K562 (cell line): ENCODE data around the gene ADGRL3. TPM values are rescaled to one million over a fixed set of nuclear protein-coding genes. Genes with fewer than 3 reads are reported as not detected.

Experiments used
- ATAC-seq: fragments of 200-7000 bp; cut with Tn5 transposase; 3 replicates; pipeline ENCODE4 v1.9.1; 2020; ENCODE audit warnings: moderate library complexity
- BruUV-seq: library from RNA; stranded (reverse); fragments of 400-500 nt; replicated peaks from 2 replicates; lab custom pipeline; 2021; lab: Mats Ljungman, UMichigan
- CTCF ChIA-PET: fragments of 300-600 bp; formaldehyde crosslinking; extraction: SDS; loops from one replicate; lab custom pipeline; 2021; ENCODE audit warnings: low intra/inter-chr PET ratio; lab: Yijun Ruan, JAX
- POLR2A ChIA-PET: fragments of 300-600, 350-650 bp; sonication (Branson Sonifier 250); formaldehyde crosslinking; extraction: SDS; loops from one replicate; lab custom pipeline; 2021; ENCODE audit warnings: antibody characterized with exemption, inconsistent platforms; lab: Yijun Ruan, JAX
- DNase-seq, 4 experiments: peaks; one replicate each; pipeline versions ENCODE4 v3.0.0 to v3.0.0-alpha.2; 2011 to 2018; ENCODE audit warnings: low spot score in 3 of 4, mixed read lengths in 3 of 4; ENCODE audit errors: extremely low read depth in 1 of 4
- FAIRE-seq: peaks from 2 replicates; lab custom pipeline; 2011; peaks lifted over from hg19 to GRCh38; lab: Jason Lieb, UNC
- H2AFZ ChIP-seq: 2 replicates; pipeline ENCODE4 v1.6.0; 2011; ENCODE audit warnings: low read depth, low read length, control low read depth, inconsistent platforms
- H3K27ac ChIP-seq: fragments of 200-600 bp; 3 replicates; pipeline ENCODE4 v1.8.0; 2011; ENCODE audit warnings: low read depth, mild to moderate bottlenecking, control low read depth, inconsistent platforms, low read length, moderate library complexity, mixed read lengths; ENCODE audit errors: extremely low read depth
- H3K27me3 ChIP-seq, 2 experiments: fragments of 300-600 bp in 1 of 2; 2 replicates in 1 of 2; 3 replicates in 1 of 2; pipeline versions ENCODE4 v1.6.0 to v1.8.0; 2011; ENCODE audit warnings: inconsistent platforms in 2 of 2, low read length in 2 of 2, mild to moderate bottlenecking in 1 of 2, mixed read lengths in 1 of 2, moderate library complexity in 1 of 2; ENCODE audit not compliant: control insufficient read depth in 2 of 2, insufficient read depth in 2 of 2
- H3K36me3 ChIP-seq: fragments of 300-600 bp; 3 replicates; pipeline ENCODE4 v1.8.0; 2011; ENCODE audit warnings: mild to moderate bottlenecking, low read length, inconsistent platforms; ENCODE audit not compliant: control insufficient read depth, insufficient read depth
- H3K4me1 ChIP-seq, 2 experiments: fragments of 200-600 bp in 1 of 2; replicated peaks in 1 of 2; 2 replicates in 1 of 2; 3 replicates in 1 of 2; pipeline versions ENCODE4 v1.5.1 to v1.8.0; 2011; ENCODE audit warnings: inconsistent platforms in 2 of 2, low read length in 2 of 2, mild to moderate bottlenecking in 1 of 2, mixed read lengths in 1 of 2, moderate library complexity in 1 of 2; ENCODE audit not compliant: control insufficient read depth in 2 of 2, insufficient read depth in 2 of 2
- H3K4me2 ChIP-seq: 2 replicates; pipeline ENCODE4 v1.6.1; 2011; ENCODE audit warnings: low read length, control low read depth, inconsistent platforms, mixed read lengths; ENCODE audit not compliant: insufficient read depth
- H3K4me3 ChIP-seq: fragments of 200-600 bp; sonication (generic), shearing (Covaris generic); 2 replicates; pipeline ENCODE4 v1.5.1; 2016; ENCODE audit warnings: control low read depth, inconsistent platforms
- H3K79me2 ChIP-seq: fragments of 200-600 bp; 3 replicates; pipeline ENCODE4 v1.8.0; 2011; ENCODE audit warnings: low read length, inconsistent platforms; ENCODE audit not compliant: control insufficient read depth, insufficient read depth
- H3K9ac ChIP-seq, 2 experiments: 2 replicates each; pipeline versions ENCODE4 v1.6.0 to v1.6.1; 2011; ENCODE audit warnings: low read depth in 2 of 2, low read length in 2 of 2, control low read depth in 1 of 2, inconsistent platforms in 1 of 2, mild to moderate bottlenecking in 1 of 2, mixed read lengths in 1 of 2; ENCODE audit not compliant: insufficient read depth in 1 of 2
- H3K9me1 ChIP-seq: one replicate; pipeline ENCODE4 v1.6.0; 2011; ENCODE audit warnings: inconsistent platforms, mild to moderate bottlenecking, low read length, moderate library complexity; ENCODE audit not compliant: control insufficient read depth, insufficient read depth
- H3K9me3 ChIP-seq: replicated peaks from 2 replicates; pipeline ENCODE4 v1.5.1; 2011; ENCODE audit warnings: low read depth, low read length, inconsistent platforms; ENCODE audit not compliant: control insufficient read depth, insufficient read depth
- H4K20me1 ChIP-seq: replicated peaks from 2 replicates; pipeline ENCODE4 v1.6.1; 2011; ENCODE audit warnings: low read length, inconsistent platforms, mixed read lengths; ENCODE audit not compliant: control insufficient read depth, insufficient read depth
- CBX2 ChIP-seq: fragments of 200-600 bp; sonication (generic); IDR thresholded peaks from one replicate; pipeline ENCODE4 v1.6.1; 2012; ENCODE audit warnings: mild to moderate bottlenecking, low read length, inconsistent platforms; ENCODE audit not compliant: insufficient read depth, poor library complexity, severe bottlenecking
- COPS2 ChIP-seq: fragments of 450-650 bp; conservative IDR thresholded peaks from 2 replicates; pipeline ENCODE4 v1.6.1; 2016; ENCODE audit warnings: mild to moderate bottlenecking, moderate library complexity
- NBN ChIP-seq: fragments of 450-650 bp; IDR thresholded peaks from 2 replicates; pipeline ENCODE4 v1.6.1; 2016; ENCODE audit warnings: low read depth, mild to moderate bottlenecking
- NELFE ChIP-seq: IDR thresholded peaks from 2 replicates; pipeline ENCODE4 v1.6.1; 2011; ENCODE audit warnings: mild to moderate bottlenecking; ENCODE audit not compliant: insufficient read depth, insufficient read length
- NFATC3 ChIP-seq: fragments of 450-650 bp; IDR thresholded peaks from 2 replicates; pipeline ENCODE4 v1.6.1; 2017; ENCODE audit warnings: mild to moderate bottlenecking
- NR3C1 ChIP-seq: sonication (generic); formaldehyde crosslinking; IDR thresholded peaks from 2 replicates; pipeline ENCODE4 v1.8.1; 2022; ENCODE audit warnings: missing genetic modification reagents
- PURB ChIP-seq: sonication (generic); formaldehyde crosslinking; IDR thresholded peaks from 2 replicates; pipeline ENCODE4 v1.9.0; 2021; ENCODE audit warnings: low read depth, mild to moderate bottlenecking, missing genetic modification reagents
- RBM34 ChIP-seq: fragments of 200-400 bp; formaldehyde crosslinking; IDR thresholded peaks from 2 replicates; pipeline ENCODE4 v1.6.1; 2018; ENCODE audit warnings: low read length, borderline replicate concordance; ENCODE audit not compliant: insufficient read depth
- SIX5 ChIP-seq, 2 experiments: IDR thresholded peaks; 2 replicates each; pipeline ENCODE4 v1.6.1; 2011; ENCODE audit warnings: low read length in 2 of 2, borderline replicate concordance in 1 of 2, low read depth in 1 of 2, mild to moderate bottlenecking in 1 of 2, moderate library complexity in 1 of 2; ENCODE audit not compliant: insufficient read depth in 1 of 2
- SMARCE1 ChIP-seq: fragments of 450-650 bp; IDR thresholded peaks from 2 replicates; pipeline ENCODE4 v1.7.1; 2016; ENCODE audit warnings: mild to moderate bottlenecking
- XRCC4 ChIP-seq: IDR thresholded peaks from one replicate; pipeline ENCODE4 v1.6.1; 2011; ENCODE audit not compliant: insufficient read depth, insufficient read length; ENCODE audit errors: extremely low read depth
- ZNF124 ChIP-seq: sonication (generic); formaldehyde crosslinking; IDR thresholded peaks from 2 replicates; pipeline ENCODE4 v1.8.1; 2022; ENCODE audit warnings: missing genetic modification reagents
- ZNF766 ChIP-seq: fragments of 200-800 bp; sonication (Bioruptor generic); conservative IDR thresholded peaks from 2 replicates; pipeline ENCODE4 v1.6.1; 2016; ENCODE audit warnings: missing genetic modification characterization, missing compliant biosample characterization
- WGBS: fragments of 100-300 bp; shearing (Covaris generic); methylation state at CpG from one replicate; pipeline ENCODE4 v1.1.6; 2016; ENCODE audit warnings: low coverage, mixed read lengths; ENCODE audit not compliant: insufficient coverage; ENCODE audit errors: missing lambda C conversion rate; 5-methylcytosine and 5-hydroxymethylcytosine counted together
- in situ Hi-C: fragments of 300-500 bp; cut with MboI; formaldehyde crosslinking; loops from 4 replicates; pipeline ENCODE4 v1.15.0; 2018; ENCODE audit warnings: inconsistent platforms, mixed read lengths
- intact Hi-C: fragments of 100-400 bp; cut with micrococcal nuclease; formaldehyde crosslinking; loops from 2 replicates; pipeline ENCODE4 v1.14.2; 2022
- polyA plus RNA-seq, 8 experiments: library from polyadenylated mRNA; depleted of rRNA in 4 of 8; stranded (reverse) in 5 of 8; unstranded in 3 of 8; fragments of >200 nt; fragmentation: Nextera tagmentation in 2 of 8; fragmentation: Illumina TruSeq in 1 of 8; extraction: Ambion mirVana in 2 of 8; extraction: Trizol in 1 of 8; gene quantifications; 2 replicates each; pipeline versions ENCODE4 v1.2.1 to v1.2.3, GENCODE V29; 2011 to 2014; ENCODE audit warnings: inconsistent platforms in 1 of 8, missing spikeins in 1 of 8
- total RNA-seq, 7 experiments: library from RNA; depleted of rRNA in 6 of 7; stranded (reverse); fragments of >200 nt in 6 of 7; fragmentation: Illumina TruSeq in 2 of 7; extraction: Trizol in 2 of 7; gene quantifications; 2 replicates each; pipeline versions ENCODE4 v1.2.1 to v1.2.3, GENCODE V29; 2011 to 2021; ENCODE audit warnings: low replicate concordance in 1 of 7
- TF ChIP-seq, protein P1 (sequence below): fragments of 450-650 bp; IDR thresholded peaks from 2 replicates; pipeline ENCODE4 v1.6.1; 2016; ENCODE audit warnings: missing biosample characterization, missing genetic modification characterization
- TF ChIP-seq, protein P2 (sequence below): fragments of 250-450 bp; sonication (Bioruptor Pico); IDR thresholded peaks from 2 replicates; pipeline ENCODE4 v1.5.0; 2020; ENCODE audit warnings: mild to moderate bottlenecking
- TF ChIP-seq, protein P3 (sequence below): fragments of 250-450 bp; sonication (Bioruptor Pico); IDR thresholded peaks from 2 replicates; pipeline ENCODE4 v1.8.0; 2022; ENCODE audit warnings: moderate library complexity, mild to moderate bottlenecking, inconsistent platforms
- TF ChIP-seq, protein P4 (sequence below): fragments of 450-650 bp; formaldehyde crosslinking; IDR thresholded peaks from 2 replicates; pipeline ENCODE4 v1.4.0; 2022; ENCODE audit warnings: missing genetic modification characterization
- TF ChIP-seq, protein P5 (sequence below), 2 experiments: fragments of 250-450 bp in 1 of 2; fragments of 450-650 bp in 1 of 2; sonication (Bioruptor Pico) in 1 of 2; IDR thresholded peaks; 2 replicates each; pipeline versions ENCODE4 v1.6.1 to v1.8.0; 2016 to 2021; ENCODE audit warnings: mild to moderate bottlenecking in 2 of 2, moderate library complexity in 2 of 2, missing compliant biosample characterization in 1 of 2, missing genetic modification characterization in 1 of 2

The ADGRL3 gene
- total and polyA plus RNA-seq, 9 of the 15 experiments (the other 6 are each of a cell fraction or from before 2014, with no cell fraction given) = 0.03 to 0.14 (median 0.04) TPM; not detected in 2

DNA sequence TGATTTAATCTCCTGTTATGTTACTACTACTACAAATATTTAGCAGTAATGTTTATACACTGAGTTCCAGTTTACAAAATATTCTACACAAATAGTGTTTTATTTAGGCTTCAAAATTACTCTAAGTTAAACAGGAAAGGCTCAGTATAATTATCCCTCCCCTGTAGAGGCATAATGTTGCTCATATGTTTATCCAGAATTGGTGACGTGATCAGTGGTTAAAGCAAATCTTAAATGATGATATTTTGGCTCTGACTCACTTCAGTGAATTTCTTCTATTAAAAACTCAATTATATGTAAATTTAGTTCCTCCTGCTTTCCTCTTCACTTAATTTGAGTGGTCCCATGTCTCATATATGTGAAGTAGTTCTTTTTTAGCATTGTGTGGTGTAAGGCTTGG lies 438.5 kb downstream of the ADGRL3 start:
- no peak overlapping the region for H3K27ac ChIP-seq
- TF ChIP-seq PURB = no peak
- TF ChIP-seq NELFE = no peak
- TF ChIP-seq SIX5 (IDR thresholded peaks at IDR 0.05; ENCODE audit: borderline replicate concordance in 1 of 2, insufficient read depth in 1 of 2, low read depth in 1 of 2, low read length in 2 of 2) = no peak
- TF ChIP-seq NFATC3 = no peak
- no peak for TF ChIP-seq COPS2
- no peak for TF ChIP-seq SMARCE1
- no peak for TF ChIP-seq RBM34
- no peak for TF ChIP-seq NBN
- no peak for TF ChIP-seq ZNF766
- TF ChIP-seq, protein P1, sequence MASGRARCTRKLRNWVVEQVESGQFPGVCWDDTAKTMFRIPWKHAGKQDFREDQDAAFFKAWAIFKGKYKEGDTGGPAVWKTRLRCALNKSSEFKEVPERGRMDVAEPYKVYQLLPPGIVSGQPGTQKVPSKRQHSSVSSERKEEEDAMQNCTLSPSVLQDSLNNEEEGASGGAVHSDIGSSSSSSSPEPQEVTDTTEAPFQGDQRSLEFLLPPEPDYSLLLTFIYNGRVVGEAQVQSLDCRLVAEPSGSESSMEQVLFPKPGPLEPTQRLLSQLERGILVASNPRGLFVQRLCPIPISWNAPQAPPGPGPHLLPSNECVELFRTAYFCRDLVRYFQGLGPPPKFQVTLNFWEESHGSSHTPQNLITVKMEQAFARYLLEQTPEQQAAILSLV = no peak
- TF ChIP-seq CBX2 = no peak
- TF ChIP-seq, protein P2, sequence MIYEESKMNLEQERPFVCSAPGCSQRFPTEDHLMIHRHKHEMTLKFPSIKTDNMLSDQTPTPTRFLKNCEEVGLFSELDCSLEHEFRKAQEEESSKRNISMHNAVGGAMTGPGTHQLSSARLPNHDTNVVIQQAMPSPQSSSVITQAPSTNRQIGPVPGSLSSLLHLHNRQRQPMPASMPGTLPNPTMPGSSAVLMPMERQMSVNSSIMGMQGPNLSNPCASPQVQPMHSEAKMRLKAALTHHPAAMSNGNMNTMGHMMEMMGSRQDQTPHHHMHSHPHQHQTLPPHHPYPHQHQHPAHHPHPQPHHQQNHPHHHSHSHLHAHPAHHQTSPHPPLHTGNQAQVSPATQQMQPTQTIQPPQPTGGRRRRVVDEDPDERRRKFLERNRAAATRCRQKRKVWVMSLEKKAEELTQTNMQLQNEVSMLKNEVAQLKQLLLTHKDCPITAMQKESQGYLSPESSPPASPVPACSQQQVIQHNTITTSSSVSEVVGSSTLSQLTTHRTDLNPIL (CRISPR knock-in tag) = no peak
- TF ChIP-seq XRCC4 = no peak
- TF ChIP-seq, protein P3, sequence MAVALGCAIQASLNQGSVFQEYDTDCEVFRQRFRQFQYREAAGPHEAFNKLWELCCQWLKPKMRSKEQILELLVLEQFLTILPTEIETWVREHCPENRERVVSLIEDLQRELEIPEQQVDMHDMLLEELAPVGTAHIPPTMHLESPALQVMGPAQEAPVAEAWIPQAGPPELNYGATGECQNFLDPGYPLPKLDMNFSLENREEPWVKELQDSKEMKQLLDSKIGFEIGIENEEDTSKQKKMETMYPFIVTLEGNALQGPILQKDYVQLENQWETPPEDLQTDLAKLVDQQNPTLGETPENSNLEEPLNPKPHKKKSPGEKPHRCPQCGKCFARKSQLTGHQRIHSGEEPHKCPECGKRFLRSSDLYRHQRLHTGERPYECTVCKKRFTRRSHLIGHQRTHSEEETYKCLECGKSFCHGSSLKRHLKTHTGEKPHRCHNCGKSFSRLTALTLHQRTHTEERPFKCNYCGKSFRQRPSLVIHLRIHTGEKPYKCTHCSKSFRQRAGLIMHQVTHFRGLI (CRISPR knock-in tag) = no peak
- TF ChIP-seq ZNF124 = no peak
- TF ChIP-seq, protein P4, sequence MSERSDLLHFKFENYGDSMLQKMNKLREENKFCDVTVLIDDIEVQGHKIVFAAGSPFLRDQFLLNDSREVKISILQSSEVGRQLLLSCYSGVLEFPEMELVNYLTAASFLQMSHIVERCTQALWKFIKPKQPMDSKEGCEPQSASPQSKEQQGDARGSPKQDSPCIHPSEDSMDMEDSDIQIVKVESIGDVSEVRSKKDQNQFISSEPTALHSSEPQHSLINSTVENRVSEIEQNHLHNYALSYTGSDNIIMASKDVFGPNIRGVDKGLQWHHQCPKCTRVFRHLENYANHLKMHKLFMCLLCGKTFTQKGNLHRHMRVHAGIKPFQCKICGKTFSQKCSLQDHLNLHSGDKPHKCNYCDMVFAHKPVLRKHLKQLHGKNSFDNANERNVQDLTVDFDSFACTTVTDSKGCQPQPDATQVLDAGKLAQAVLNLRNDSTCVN (CRISPR knock-in tag) = no peak
- TF ChIP-seq, protein P5, sequence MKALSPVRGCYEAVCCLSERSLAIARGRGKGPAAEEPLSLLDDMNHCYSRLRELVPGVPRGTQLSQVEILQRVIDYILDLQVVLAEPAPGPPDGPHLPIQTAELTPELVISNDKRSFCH (CRISPR knock-in tag; IDR thresholded peaks at IDR 0.05) = no peak
- TF ChIP-seq, protein P5 (tag; IDR thresholded peaks at IDR 0.05) = no peak
- TF ChIP-seq NR3C1 = no peak
- TF ChIP-seq, all 486 proteins: peak for 0
- Histone ChIP-seq H2AFZ (no peak overlapping the region), H3K36me3 (no peaks in the 10 kb centered on the region), H3K27me3 (no peaks in the 10 kb centered on the region), H3K79me2 (no peaks in the 10 kb centered on the region), H3K4me3 (no peak overlapping the region), H4K20me1 (no peaks in the 10 kb centered on the region), H3K9me3 (no peaks in the 10 kb centered on the region), H3K9me1 (no peaks in the 10 kb centered on the region), H3K4me1 (no peaks in the 10 kb centered on the region), H3K9ac (no peak overlapping the region), H3K4me2 (no peak overlapping the region)
- ChIA-PET CTCF (no interaction called here), POLR2A (no interaction called here)
- ATAC-seq (no peak), FAIRE-seq (no peak), DNase-seq (no peak)
- no TSS peak for BruUV-seq
- in situ Hi-C loops (no loop called here), intact Hi-C loops (no loop called here)
- WGBS = 0% methylated on average over 1 of the region's 1 CpG
